COLO668 (cell line): Measurements from ENCODE around the gene DCDC1.
A peak's percentile ranks its signal among the peaks of the same experiment; 100 is the strongest.

ENCODE experiments used
- DNase-seq: peaks from one replicate; lab custom pipeline; 2025; ENCODE audit not compliant: unreplicated experiment; lab: John Stamatoyannopoulos, UW

DCDC1 gene

DNA sequence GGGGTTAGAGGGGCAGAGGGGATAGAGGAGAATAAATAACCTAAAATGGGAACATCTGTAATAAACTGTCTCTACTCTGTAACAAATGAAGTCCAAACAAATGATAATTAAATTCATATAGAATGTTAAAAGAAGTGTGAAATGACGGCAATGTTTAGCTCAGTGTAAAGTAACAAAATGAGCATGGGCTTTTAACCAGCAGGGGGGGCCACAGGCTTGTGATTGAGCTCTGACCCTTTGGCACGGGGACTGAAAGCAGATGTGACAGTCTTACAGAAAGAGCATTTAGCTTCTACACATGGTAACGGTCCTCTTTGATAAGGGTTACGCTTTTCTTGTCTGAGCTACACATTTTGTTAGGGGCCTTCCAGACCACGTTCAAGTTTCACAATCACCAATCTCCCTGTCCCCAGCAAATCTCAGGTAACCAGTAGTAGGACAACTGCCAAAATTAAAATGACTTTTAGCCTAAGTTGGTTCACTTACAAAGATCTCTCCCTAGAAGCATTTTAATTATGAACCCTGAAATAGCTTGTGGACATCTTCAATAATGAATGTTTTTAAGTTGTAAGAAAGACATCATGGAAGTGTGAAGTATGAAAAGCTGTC, 262.5 kb downstream of the DCDC1 start:
- DNase-seq = peak; percentile 62

- DNase-seq = no peak
Observed at GRCh38 chr11:31106326-31106725, 263.2 kb downstream of the DCDC1 start.

DNA sequence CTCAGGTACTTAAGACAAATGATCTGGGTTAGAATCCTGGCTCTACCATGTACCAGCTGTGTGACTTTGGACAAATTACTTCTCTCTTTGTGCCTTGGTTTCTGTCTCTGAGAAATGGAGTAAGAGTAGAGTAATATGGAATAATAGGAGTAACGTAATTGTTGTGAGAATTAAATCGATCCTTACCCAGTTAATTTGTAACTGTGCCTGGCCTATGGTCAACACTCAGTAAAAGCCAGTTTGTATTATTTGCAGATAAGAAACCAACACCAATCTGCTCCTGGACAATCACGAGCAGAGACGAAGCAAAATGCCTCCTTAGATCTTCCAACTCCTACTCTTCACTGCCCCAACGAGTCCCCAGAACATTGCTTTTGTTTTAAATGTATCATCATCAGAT, 266.7 kb downstream of the DCDC1 start:
- no peak for DNase-seq

GRCh38 chr11:31102316-31102715, 267.2 kb downstream of the DCDC1 start:
- DNase-seq = no peak

- no peak for DNase-seq
Observed at GRCh38 chr11:31096191-31096805, 273.2 kb downstream of the DCDC1 start.

DNA sequence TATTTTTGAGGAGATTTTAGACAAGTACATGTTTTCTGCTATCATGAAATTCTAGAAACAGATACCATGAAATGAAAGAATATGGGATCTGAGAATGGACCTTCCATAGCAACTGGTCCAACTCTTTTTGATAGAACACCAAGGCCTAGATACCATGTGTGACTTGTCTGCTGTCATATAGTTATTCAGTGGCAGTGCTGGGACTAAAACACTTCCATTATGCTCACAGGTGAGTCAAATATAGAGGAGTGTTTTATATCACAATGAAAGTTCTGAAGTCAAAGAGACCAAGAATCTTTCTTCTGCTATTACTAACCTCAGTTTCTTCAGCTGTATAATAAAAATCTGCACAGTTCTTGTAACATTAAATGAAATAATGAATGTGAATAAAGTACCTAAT, 276.9 kb downstream of the DCDC1 start:
- DNase-seq = no peak

GRCh38 chr11:31089117-31089516, 280.4 kb downstream of the DCDC1 start:
- DNase-seq = no peak

- no peak for DNase-seq
Observed at GRCh38 chr11:31069447-31070205, 299.9 kb downstream of the DCDC1 start.

GRCh38 chr11:31060880-31061279, 308.7 kb downstream of the DCDC1 start:
- DNase-seq = peak; percentile 7

GRCh38 chr11:31059529-31059928, 310.0 kb downstream of the DCDC1 start:
- no peak for DNase-seq

DNA sequence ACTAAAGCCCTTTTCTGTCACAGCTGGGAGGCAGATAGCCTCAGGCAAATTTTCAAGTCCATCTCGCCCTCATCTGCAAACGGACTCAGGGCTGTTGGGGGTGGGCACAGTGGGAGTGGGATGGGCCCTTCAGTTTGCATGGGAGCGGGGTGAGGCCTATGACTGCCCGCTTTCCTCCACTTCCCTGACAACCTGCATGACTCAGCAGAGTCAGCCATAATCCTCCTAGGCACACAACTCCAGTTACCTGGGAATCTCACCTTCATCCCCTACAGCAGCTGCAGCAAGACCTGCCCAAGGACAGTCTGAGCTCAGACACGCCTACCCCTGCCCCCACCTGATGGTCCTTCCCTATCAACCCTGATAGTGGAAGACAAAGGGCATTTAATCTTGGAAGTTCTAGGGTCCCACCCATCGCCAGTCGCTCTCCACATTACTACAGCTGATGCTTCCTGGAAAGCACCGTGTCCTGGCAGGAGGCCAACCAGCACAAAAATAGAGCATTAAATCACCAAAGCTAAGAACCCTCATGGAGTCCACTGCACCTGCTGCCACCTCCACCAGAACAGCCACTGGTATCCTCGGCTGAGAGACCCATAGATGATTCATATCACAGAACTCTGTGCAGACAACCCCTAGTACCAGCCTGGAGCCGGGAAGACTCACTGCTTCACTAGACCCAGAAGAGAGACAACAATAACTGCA, 319.3 kb downstream of the DCDC1 start:
- peak; percentile 93 for DNase-seq

- DNase-seq = no peak
Observed at GRCh38 chr11:31045335-31045734, 324.2 kb downstream of the DCDC1 start.

DNA sequence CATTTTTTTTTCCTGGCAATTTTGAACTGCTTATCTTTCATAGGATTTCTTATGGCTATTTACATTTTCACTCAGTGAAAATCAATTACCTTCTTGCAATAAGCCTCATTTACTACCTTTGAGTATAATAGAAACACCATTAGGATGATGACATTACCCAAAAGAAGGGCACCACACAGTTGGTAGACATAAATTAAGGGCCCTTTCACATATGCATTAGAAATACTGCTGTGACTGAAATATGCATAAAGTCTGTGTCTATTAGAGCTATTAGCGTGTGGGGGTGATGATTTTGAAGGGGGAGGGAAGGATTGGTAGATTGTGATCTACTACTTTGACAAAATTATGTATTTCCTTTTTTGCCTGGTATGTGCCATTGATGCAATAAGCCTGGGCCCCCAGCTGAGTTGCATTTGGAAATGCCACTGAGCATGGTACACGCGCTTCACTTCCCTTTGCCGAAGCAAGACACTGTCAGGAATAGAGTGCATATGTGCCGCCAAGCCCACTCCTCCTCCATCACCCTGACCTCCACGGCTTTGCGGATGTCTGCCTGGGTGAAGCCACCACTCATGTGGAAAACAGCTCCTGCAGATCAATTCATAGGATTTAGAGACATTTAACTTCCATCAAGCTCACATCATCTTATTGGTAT, 339.3 kb downstream of the DCDC1 start:
- DNase-seq = no peak

DNA sequence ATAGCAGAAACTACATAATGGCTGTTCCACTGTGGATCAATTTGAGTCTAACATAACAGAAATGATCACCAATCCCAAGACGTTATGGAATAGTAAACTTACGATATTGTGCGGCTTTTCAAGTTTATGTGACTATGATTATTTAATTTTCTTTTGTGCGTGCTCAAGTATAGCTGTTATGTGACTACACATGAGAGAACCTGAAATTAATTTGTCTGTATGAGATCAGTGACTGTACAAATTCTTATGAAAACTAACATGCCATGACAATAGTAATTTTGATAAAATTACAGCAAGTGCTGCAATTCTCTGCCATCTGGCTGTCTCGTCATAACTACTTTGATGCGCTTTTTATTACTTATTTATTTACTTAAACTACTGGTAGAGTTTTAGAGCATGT, 343.2 kb downstream of the DCDC1 start:
- no peak for DNase-seq

DNA sequence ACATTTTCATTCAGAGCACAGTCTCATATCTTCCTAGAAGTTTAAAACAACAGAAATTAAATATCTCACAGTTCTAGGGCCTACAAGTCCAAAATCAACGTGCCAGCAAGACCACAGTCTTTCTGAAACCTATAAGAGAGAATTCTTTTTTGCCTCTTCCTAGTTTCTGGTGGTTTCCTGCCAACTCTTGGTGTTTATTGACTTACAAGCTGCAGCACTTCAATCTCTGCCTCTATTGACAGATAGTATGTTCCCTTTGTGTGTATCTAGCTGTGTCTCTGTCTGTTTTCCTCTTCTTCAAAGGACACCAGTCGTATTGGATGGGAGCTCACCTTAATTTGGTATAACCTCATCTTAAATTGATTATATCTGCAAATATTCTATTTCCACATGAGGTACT, 347.5 kb downstream of the DCDC1 start:
- no peak for DNase-seq

DNA sequence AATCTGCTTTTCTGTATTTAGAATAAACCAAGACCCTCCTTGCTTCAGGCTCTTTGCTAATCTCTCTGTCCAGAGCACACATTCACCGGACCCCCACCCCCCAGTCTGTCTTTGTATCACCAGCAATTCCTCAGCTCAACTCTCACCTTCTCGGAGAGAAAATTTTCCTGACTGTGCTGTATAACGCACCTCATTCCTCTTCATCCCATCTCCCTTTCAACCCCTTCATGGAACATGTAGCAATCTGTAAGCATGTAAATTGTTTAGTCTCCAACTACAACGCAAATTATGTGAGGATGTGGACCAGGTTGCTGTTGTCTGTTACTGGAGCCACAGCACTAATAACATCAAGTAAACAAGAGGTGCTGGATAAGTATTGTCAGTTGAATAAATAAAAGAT, 349.8 kb downstream of the DCDC1 start:
- DNase-seq = no peak

- no peak for DNase-seq
Observed at GRCh38 chr11:31005202-31005601, 364.3 kb downstream of the DCDC1 start.

DNA sequence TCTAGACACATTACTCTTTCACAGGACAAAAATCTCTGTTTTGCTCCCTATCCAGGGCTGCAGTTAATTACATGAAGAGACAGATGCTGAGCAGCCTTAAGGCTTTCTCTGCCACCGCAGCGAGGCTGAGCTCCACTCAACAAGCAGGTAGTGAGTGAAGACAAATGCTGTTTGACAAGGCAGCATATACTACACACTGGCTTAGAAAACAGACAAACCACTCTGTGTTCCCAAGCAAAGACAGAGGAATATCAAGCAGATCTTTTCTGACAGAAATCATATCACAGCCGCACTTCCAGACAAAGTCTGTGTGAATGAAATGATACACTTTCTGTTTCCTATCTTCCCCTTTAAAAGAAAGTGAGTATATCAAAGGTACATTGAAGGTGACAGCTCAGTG, 368.1 kb downstream of the DCDC1 start:
- no peak for DNase-seq

DNA sequence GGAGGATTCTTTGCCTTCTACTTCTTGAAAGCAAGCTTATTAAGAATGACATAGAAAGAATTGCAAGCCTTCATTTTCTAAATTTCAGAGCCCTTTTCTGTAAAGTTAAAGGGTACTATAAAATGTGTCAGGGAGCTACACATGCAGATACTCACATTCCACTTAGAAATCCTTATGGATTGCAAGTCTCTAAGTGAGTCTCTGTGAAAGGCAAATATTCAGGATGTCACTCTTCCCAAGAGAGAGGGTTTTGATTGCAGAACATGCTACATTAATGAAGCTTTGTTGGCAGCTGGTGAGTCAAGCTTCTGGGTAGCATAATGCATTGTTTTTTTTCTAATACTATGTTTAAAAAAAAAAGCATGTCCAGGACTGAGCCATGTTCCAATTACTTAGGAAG, 369.2 kb downstream of the DCDC1 start:
- DNase-seq = no peak

- DNase-seq = no peak
Observed at GRCh38 chr11:30992513-30992849, 377.1 kb downstream of the DCDC1 start.

- no peak for DNase-seq
Observed at GRCh38 chr11:30991802-30992512, 377.6 kb downstream of the DCDC1 start.
